SK-N-SH (cell line): ENCODE data around the gene CCDC50. TPM values are rescaled to one million over a fixed set of nuclear protein-coding genes. Genes with fewer than 3 reads are reported as not detected.

Experiments
- polyA plus RNA-seq, 3 experiments: library from polyadenylated mRNA; depleted of rRNA; stranded (reverse); fragments of >200 nt; gene quantifications; 2 replicates each; pipeline ENCODE4 v1.2.3, GENCODE V29; 2012

The CCDC50 gene
- polyA plus RNA-seq, 1 of the 3 experiments (the other 2 are of a cell fraction), result 21.9 TPM

Other genes starting within 250 kb of the CCDC50 start
- gene OSTN, start 130.2 kb upstream of the CCDC50 start, polyA plus RNA-seq (2012; rRNA removed), result 0.02 TPM in 1 of 2 replicates, not detected in the other
- 0.03 and 0.23 TPM in 2 replicates for gene UTS2B, start 1.1 kb downstream of the CCDC50 start, polyA plus RNA-seq (2012; rRNA removed)
- gene PYDC2, start 131.8 kb downstream of the CCDC50 start, polyA plus RNA-seq (2012; rRNA removed), result not detected in 2 replicates